DOHH2 (cell line): ENCODE data around the gene RBM47.
"Not testable (repeated sequence)": the region's sequence is repeated elsewhere in the genome, so short reads cannot be mapped to it uniquely, and the experiment has no call there.

Experiments
- H3F3A ChIP-seq: fragments of 200-600 bp; sonication (generic), shearing (Covaris generic); 2 replicates; pipeline ENCODE4 v1.6.0; 2016; ENCODE audit warnings: antibody characterized with exemption, mild to moderate bottlenecking; ENCODE audit not compliant: control insufficient read depth, insufficient read depth
- H3K27ac ChIP-seq: fragments of 200-600 bp; sonication (generic); 2 replicates; pipeline ENCODE4 v1.5.1; 2014; ENCODE audit warnings: low read depth, mild to moderate bottlenecking, low read length, moderate library complexity
- H3K27me3 ChIP-seq: fragments of 200-600 bp; sonication (generic); 2 replicates; pipeline ENCODE4 v1.6.1; 2014; ENCODE audit warnings: mild to moderate bottlenecking, low read length, mixed read lengths; ENCODE audit not compliant: control insufficient read depth
- H3K36me3 ChIP-seq: fragments of 200-600 bp; sonication (generic); 2 replicates; pipeline ENCODE4 v1.6.1; 2014; ENCODE audit warnings: mild to moderate bottlenecking, low read length, moderate library complexity, mixed read lengths; ENCODE audit not compliant: control insufficient read depth
- H3K4me1 ChIP-seq: fragments of 200-600 bp; sonication (generic); 2 replicates; pipeline ENCODE4 v1.6.1; 2014; ENCODE audit warnings: mild to moderate bottlenecking, low read length, mixed read lengths; ENCODE audit not compliant: control insufficient read depth
- H3K4me2 ChIP-seq: fragments of 200-600 bp; sonication (generic); 2 replicates; pipeline ENCODE4 v1.6.0; 2014; ENCODE audit warnings: mild to moderate bottlenecking, low read length, moderate library complexity
- H3K4me3 ChIP-seq: fragments of 200-600 bp; sonication (generic); 2 replicates; pipeline ENCODE4 v1.5.1; 2014; ENCODE audit warnings: mild to moderate bottlenecking, low read length, mixed read lengths
- H3K79me2 ChIP-seq: fragments of 200-600 bp; sonication (generic); 2 replicates; pipeline ENCODE4 v1.6.1; 2014; ENCODE audit warnings: mild to moderate bottlenecking, low read length, mixed read lengths; ENCODE audit not compliant: control insufficient read depth
- H3K9me2 ChIP-seq: fragments of 200-600 bp; sonication (generic); replicated peaks from 2 replicates; pipeline ENCODE4 v1.6.1; 2014; ENCODE audit warnings: mild to moderate bottlenecking, low read length, mixed read lengths; ENCODE audit not compliant: control insufficient read depth
- H3K9me3 ChIP-seq: fragments of 200-600 bp; sonication (generic); 2 replicates; pipeline ENCODE4 v1.6.1; 2014; ENCODE audit warnings: antibody characterized with exemption, low read length, mixed read lengths; ENCODE audit not compliant: control insufficient read depth, insufficient read depth
- H4K20me1 ChIP-seq: fragments of 200-600 bp; sonication (generic); 2 replicates; pipeline ENCODE4 v1.6.0; 2014; ENCODE audit warnings: low read depth, mild to moderate bottlenecking, antibody characterized with exemption, low read length, moderate library complexity; ENCODE audit not compliant: control insufficient read depth, insufficient read depth
- EZH2phosphoT487 ChIP-seq: fragments of 200-600 bp; sonication (generic); IDR thresholded peaks from 2 replicates; pipeline ENCODE4 v1.6.1; 2017; ENCODE audit warnings: borderline replicate concordance, mild to moderate bottlenecking, antibody characterized with exemption, low read length, moderate library complexity, mixed read lengths
- TF ChIP-seq, protein P1 (sequence below): fragments of 200-600 bp; sonication (generic); IDR thresholded peaks from one replicate; pipeline ENCODE4 v1.5.1; 2014; ENCODE audit warnings: antibody characterized with exemption, mild to moderate bottlenecking, low read depth, low read length; ENCODE audit not compliant: poor library complexity, severe bottlenecking

The RBM47 gene

DNA sequence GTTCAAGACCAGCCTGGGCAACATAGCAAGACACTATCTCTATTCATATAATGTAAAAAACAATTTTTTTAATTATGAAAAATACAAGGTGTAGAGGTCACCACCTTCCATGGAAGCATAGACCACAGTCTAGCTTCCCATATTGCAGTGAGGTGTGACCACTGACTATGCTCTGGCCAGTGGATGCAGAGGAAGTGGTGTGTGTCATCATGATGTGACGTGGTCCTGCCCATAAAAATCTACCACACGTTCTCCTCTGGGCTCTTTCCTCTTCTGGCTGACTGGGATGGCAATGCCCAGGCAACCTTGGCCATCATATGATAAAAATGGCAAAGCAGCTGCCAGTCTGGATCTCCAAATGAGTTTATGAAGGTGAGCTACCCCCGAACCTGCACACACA, 65.7 kb downstream of the RBM47 start:
- H3K4me2 ChIP-seq = no peak overlapping the region
- no peaks in the 10 kb centered on the region for H3K9me2 ChIP-seq
- H3K27ac ChIP-seq = no peak overlapping the region
- TF ChIP-seq, protein P1, sequence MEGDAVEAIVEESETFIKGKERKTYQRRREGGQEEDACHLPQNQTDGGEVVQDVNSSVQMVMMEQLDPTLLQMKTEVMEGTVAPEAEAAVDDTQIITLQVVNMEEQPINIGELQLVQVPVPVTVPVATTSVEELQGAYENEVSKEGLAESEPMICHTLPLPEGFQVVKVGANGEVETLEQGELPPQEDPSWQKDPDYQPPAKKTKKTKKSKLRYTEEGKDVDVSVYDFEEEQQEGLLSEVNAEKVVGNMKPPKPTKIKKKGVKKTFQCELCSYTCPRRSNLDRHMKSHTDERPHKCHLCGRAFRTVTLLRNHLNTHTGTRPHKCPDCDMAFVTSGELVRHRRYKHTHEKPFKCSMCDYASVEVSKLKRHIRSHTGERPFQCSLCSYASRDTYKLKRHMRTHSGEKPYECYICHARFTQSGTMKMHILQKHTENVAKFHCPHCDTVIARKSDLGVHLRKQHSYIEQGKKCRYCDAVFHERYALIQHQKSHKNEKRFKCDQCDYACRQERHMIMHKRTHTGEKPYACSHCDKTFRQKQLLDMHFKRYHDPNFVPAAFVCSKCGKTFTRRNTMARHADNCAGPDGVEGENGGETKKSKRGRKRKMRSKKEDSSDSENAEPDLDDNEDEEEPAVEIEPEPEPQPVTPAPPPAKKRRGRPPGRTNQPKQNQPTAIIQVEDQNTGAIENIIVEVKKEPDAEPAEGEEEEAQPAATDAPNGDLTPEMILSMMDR = no peak
- no peak for TF ChIP-seq EZH2phosphoT487
- H3K79me2 ChIP-seq = no peaks in the 10 kb centered on the region
- no peaks in the 10 kb centered on the region for H3K36me3 ChIP-seq
- no peaks in the 10 kb centered on the region for H3K27me3 ChIP-seq
- peaks cover 9% of the 10 kb centered on the region; the same call in 1 of the 2 replicates for H3F3A ChIP-seq
- H3K4me3 ChIP-seq = no peak overlapping the region
- peaks cover 41% of the 10 kb centered on the region for H3K4me1 ChIP-seq
- H4K20me1 ChIP-seq = no peaks in the 10 kb centered on the region
- no peaks in the 10 kb centered on the region for H3K9me3 ChIP-seq

DNA sequence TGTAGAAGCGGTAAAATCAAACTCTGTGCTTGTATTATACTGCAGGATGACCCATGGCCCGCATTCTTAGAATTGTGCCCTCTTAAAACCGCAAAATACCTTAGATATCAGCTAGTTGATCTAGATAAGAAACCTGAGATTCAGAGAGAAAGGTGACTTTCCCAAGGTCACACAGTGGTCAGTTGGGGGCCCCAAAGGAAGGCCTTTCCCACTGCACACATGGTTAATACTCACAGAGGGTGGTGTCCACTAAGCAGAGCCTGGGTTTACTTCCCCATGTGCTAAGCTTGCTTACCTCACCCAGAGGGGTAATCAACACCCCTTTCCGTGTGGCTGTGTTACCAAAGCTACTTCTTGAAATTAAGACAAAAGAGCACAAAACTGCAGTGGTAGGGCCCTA, 66.3 kb downstream of the RBM47 start:
- Histone ChIP-seq H4K20me1 (no peaks in the 10 kb centered on the region), H3F3A (peaks cover 10% of the 10 kb centered on the region; the same call in 1 of the 2 replicates), H3K27ac (no peak overlapping the region), H3K27me3 (no peaks in the 10 kb centered on the region), H3K4me3 (no peak overlapping the region), H3K79me2 (no peaks in the 10 kb centered on the region), H3K4me1 (peaks cover 41% of the 10 kb centered on the region), H3K36me3 (no peaks in the 10 kb centered on the region), H3K4me2 (no peak overlapping the region), H3K9me3 (no peaks in the 10 kb centered on the region), H3K9me2 (no peaks in the 10 kb centered on the region)
- TF ChIP-seq EZH2phosphoT487 = no peak
- TF ChIP-seq, protein P1 = no peak

GRCh38 chr4:40562681-40563080, 67.0 kb downstream of the RBM47 start:
- Histone ChIP-seq H3K4me1 (peaks cover 41% of the 10 kb centered on the region), H3K27ac (no peak overlapping the region), H3K4me3 (peak overlapping the region; percentile 31), H3K9me2 (no peaks in the 10 kb centered on the region), H4K20me1 (no peaks in the 10 kb centered on the region), H3K9me3 (no peaks in the 10 kb centered on the region), H3K4me2 (peak overlapping the region; percentile 46), H3K36me3 (no peaks in the 10 kb centered on the region), H3F3A (peaks cover 10% of the 10 kb centered on the region; the same call in 1 of the 2 replicates), H3K79me2 (no peaks in the 10 kb centered on the region), H3K27me3 (no peaks in the 10 kb centered on the region)
- TF ChIP-seq EZH2phosphoT487 = no peak
- TF ChIP-seq, protein P1 = no peak

DNA sequence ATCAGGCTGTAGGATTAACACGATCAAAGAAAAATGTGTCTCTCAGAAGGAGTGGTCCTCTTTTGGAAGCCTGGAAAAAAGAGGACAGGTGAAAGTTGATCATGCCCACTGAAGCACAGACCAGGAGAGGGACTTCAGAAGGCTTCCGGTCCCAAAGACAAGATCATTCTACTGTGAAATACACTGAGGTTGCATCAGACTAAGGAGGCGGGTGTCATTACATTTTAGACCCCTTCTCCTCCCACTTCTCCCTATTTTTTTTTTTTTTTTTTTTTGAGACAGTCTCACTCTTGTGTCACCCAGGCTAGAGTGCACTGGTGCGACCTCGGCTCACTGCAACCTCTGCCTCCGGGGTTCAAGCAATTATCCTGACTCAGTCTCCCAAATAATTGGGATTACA, 67.5 kb downstream of the RBM47 start:
- Histone ChIP-seq H3K4me3 (peak overlapping the region; percentile 31), H3K4me1 (peaks cover 41% of the 10 kb centered on the region), H3K36me3 (no peaks in the 10 kb centered on the region), H3K27me3 (no peaks in the 10 kb centered on the region), H4K20me1 (no peaks in the 10 kb centered on the region), H3K4me2 (peak overlapping the region; percentile 46), H3K9me2 (no peaks in the 10 kb centered on the region), H3K27ac (peak overlapping the region; percentile 6; the same call in 1 of the 2 replicates), H3K9me3 (no peaks in the 10 kb centered on the region), H3K79me2 (no peaks in the 10 kb centered on the region), H3F3A (peaks cover 10% of the 10 kb centered on the region; the same call in 1 of the 2 replicates)
- TF ChIP-seq EZH2phosphoT487 = no peak
- TF ChIP-seq, protein P1 = no peak

DNA sequence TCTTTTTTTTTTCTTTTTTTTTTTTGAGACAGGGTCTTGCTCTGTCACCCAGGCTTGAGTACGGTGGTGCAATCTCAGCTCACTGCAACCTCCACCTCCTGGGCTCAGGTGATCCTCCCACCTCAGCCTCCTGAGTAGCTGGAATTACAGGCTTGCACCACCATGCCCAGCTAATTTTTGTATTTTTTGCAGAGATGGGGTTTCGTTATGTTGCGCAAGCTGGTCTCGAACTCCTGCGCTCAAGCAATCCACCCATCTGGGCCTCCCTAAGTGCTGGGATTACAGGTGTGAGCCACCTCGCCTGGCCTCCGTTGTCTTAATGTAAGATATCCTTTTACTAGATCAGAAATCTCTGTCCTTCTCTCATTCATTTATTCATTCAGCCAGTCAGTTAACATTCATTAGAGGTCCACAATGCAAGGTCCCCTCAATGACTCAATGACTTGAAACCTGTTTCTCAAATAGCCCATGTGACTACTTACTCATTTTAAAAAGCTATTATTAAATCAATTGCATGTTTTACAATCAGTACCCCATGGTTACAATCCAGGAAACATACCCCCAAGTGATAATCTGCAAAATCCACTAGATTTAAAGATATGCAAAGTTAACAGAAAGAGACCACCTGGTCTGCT, 68.0 kb downstream of the RBM47 start:
- not testable (repeated sequence) for H3K27me3 ChIP-seq, H4K20me1 ChIP-seq, H3K9me2 ChIP-seq, H3K4me3 ChIP-seq, H3F3A ChIP-seq, H3K79me2 ChIP-seq, H3K36me3 ChIP-seq, H3K9me3 ChIP-seq
- H3K4me1 ChIP-seq = peaks cover 41% of the 10 kb centered on the region
- peak overlapping the region; percentile 6; the same call in 1 of the 2 replicates for H3K27ac ChIP-seq
- peak overlapping the region; percentile 46 for H3K4me2 ChIP-seq
